ENCODE measurements around the gene FYB1.

GRCh38 chr5:39118638-39119037 lies 100.7 kb downstream of the FYB1 start:
- TF ChIP-seq POLR2AphosphoS5 (IDR thresholded peaks at IDR 0.05) = no peak
- TF ChIP-seq, protein P1, sequence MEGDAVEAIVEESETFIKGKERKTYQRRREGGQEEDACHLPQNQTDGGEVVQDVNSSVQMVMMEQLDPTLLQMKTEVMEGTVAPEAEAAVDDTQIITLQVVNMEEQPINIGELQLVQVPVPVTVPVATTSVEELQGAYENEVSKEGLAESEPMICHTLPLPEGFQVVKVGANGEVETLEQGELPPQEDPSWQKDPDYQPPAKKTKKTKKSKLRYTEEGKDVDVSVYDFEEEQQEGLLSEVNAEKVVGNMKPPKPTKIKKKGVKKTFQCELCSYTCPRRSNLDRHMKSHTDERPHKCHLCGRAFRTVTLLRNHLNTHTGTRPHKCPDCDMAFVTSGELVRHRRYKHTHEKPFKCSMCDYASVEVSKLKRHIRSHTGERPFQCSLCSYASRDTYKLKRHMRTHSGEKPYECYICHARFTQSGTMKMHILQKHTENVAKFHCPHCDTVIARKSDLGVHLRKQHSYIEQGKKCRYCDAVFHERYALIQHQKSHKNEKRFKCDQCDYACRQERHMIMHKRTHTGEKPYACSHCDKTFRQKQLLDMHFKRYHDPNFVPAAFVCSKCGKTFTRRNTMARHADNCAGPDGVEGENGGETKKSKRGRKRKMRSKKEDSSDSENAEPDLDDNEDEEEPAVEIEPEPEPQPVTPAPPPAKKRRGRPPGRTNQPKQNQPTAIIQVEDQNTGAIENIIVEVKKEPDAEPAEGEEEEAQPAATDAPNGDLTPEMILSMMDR (IDR thresholded peaks at IDR 0.05) = no peak
- TF ChIP-seq EP300 (IDR thresholded peaks at IDR 0.05) = no peak

All from stomach (tissue), 4 donors.